ENCODE measurements around the gene GMDS.

DNA sequence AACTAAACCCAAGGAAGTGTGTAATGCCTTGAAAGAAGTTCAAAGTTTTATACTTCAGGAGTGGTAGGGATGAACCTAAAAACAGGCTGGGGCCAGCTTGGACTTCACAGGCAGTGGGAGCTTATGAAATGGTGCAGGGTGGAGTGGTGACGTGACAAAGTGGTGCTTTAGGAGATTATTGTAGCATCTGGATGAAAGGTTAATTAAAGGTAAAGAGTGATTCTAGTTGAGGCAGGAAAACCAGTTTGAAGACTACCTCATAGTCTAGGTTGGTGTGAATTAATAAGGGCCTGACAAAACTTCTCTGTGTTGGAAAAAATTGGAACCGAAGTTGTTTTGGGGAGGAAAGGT lies 30.5 kb upstream of the GMDS start:
- TF ChIP-seq, protein P1, sequence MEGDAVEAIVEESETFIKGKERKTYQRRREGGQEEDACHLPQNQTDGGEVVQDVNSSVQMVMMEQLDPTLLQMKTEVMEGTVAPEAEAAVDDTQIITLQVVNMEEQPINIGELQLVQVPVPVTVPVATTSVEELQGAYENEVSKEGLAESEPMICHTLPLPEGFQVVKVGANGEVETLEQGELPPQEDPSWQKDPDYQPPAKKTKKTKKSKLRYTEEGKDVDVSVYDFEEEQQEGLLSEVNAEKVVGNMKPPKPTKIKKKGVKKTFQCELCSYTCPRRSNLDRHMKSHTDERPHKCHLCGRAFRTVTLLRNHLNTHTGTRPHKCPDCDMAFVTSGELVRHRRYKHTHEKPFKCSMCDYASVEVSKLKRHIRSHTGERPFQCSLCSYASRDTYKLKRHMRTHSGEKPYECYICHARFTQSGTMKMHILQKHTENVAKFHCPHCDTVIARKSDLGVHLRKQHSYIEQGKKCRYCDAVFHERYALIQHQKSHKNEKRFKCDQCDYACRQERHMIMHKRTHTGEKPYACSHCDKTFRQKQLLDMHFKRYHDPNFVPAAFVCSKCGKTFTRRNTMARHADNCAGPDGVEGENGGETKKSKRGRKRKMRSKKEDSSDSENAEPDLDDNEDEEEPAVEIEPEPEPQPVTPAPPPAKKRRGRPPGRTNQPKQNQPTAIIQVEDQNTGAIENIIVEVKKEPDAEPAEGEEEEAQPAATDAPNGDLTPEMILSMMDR (conservative IDR thresholded peaks at IDR 0.05 in 1 of 2, IDR thresholded peaks at IDR 0.05 in 1 of 2; ENCODE audit: low read depth in 1 of 2, low read length in 2 of 2): no peak
- no peak for TF ChIP-seq EZH2 (IDR thresholded peaks at IDR 0.05; ENCODE audit: low read length, missing control alignments)

Measured in fibroblast of lung (primary cell).